Lung (tissue), 12 donors: ENCODE data around the gene KRT3. TPM values are rescaled to one million over a fixed set of nuclear protein-coding genes. Genes with fewer than 3 reads are reported as not detected.

Experiments used
- ATAC-seq: fragments of 200-7000 bp; cut with Tn5 transposase; one replicate; pipeline ENCODE4 v1.9.1; 2020; ENCODE audit warnings: moderate number of reproducible peaks; ENCODE audit not compliant: insufficient read depth, low FRiP score
- DNase-seq, 3 donors: peaks; one replicate each; pipeline ENCODE4 v3.0.0-alpha.2; 2013 to 2017
- H3K27ac ChIP-seq, 2 donors: one replicate each; pipeline ENCODE4 v1.5.1; 2013; ENCODE audit warnings: mild to moderate bottlenecking in 2 of 2, moderate library complexity in 2 of 2, control low read depth in 1 of 2, inconsistent platforms in 1 of 2, low read depth in 1 of 2, low read length in 1 of 2
- H3K27me3 ChIP-seq, 3 donors: one replicate each; pipeline ENCODE4 v1.5.1; 2013; ENCODE audit warnings: low read length in 2 of 3; ENCODE audit not compliant: control insufficient read depth in 3 of 3, insufficient read depth in 3 of 3
- H3K36me3 ChIP-seq, 4 donors: one replicate each; pipeline ENCODE4 v1.5.1; 2013; ENCODE audit warnings: low read length in 4 of 4, mild to moderate bottlenecking in 1 of 4, moderate library complexity in 1 of 4; ENCODE audit not compliant: control insufficient read depth in 4 of 4, insufficient read depth in 4 of 4
- H3K4me1 ChIP-seq, 5 donors: one replicate each; pipeline ENCODE4 v1.5.1; 2013; ENCODE audit warnings: low read length in 5 of 5, mild to moderate bottlenecking in 2 of 5, moderate library complexity in 1 of 5; ENCODE audit not compliant: control insufficient read depth in 5 of 5, insufficient read depth in 5 of 5
- H3K4me3 ChIP-seq: one replicate; pipeline ENCODE4 v1.5.1; 2013; ENCODE audit warnings: mild to moderate bottlenecking, control low read depth, moderate library complexity
- H3K9ac ChIP-seq, 2 donors: one replicate each; pipeline ENCODE4 v1.5.1; 2013; ENCODE audit warnings: low read length in 2 of 2, control low read depth in 1 of 2; ENCODE audit not compliant: insufficient read depth in 1 of 2
- H3K9me3 ChIP-seq, 4 donors: one replicate each; pipeline ENCODE4 v1.5.1; 2013; ENCODE audit warnings: low read length in 3 of 4, mild to moderate bottlenecking in 1 of 4, moderate library complexity in 1 of 4; ENCODE audit not compliant: control insufficient read depth in 4 of 4, insufficient read depth in 3 of 4
- CTCF ChIP-seq: IDR thresholded peaks from 2 replicates; pipeline ENCODE4 v1.5.1; 2012; ENCODE audit warnings: mild to moderate bottlenecking; ENCODE audit errors: control extremely low read depth, extremely low read depth
- WGBS, 2 donors: extraction: QIAGEN DNeasy Blood & Tissue Kit; methylation state at CpG; one replicate each; pipeline ENCODE4 v1.1.7; 2013; 5-methylcytosine and 5-hydroxymethylcytosine counted together
- polyA plus RNA-seq, 2 donors: library from polyadenylated mRNA; stranded (reverse); fragments of 200-250 nt; gene quantifications; one replicate each; pipeline ENCODE4 v1.2.1, GENCODE V29; 2013
- total RNA-seq, 2 donors: library from RNA; depleted of rRNA in 1 of 2; stranded (reverse); fragments of >200 nt in 1 of 2; gene quantifications; one replicate each; pipeline ENCODE4 v1.2.1, GENCODE V29; 2014 to 2021
- donor health status: control.
- donor health status: control.
- donor health status: Bipolar disorder and iron deficiency.
- donor health status: healthy.
- donor health status: DM: yes; HTN: yes; CAD: no.

Gene KRT3
- total and polyA plus RNA-seq, 4 donors, result not detected

DNA sequence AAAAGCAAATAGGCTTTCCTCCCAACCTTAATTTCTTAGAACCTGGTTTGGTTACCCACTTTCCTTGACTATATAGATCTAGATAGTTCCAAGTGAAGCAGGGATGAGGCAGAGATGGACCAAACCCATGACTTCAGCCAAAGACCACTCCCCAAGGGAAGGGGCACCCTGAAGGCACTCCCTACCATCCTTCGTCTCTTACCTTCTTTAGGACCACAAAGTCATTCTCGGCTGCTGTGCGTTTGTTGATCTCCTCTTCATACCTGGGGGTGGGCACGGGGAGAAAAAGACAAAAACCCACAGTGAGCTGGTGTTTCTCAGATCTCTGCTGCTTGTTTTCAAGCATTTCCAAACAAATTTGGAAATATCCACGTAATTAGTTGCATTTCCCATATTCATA lies 14.6 kb upstream of the KRT3 start:
- Histone ChIP-seq H3K27me3 (peaks cover 0 to 36% (median 2%) of the 10 kb centered on the region in 3 donors), H3K27ac (no peak overlapping the region), H3K9ac (no peak overlapping the region), H3K4me3 (no peak overlapping the region), H3K4me1 (peaks cover 0 to 15% (median 3%) of the 10 kb centered on the region in 5 donors), H3K36me3 (no peaks in the 10 kb centered on the region), H3K9me3 (peaks cover 0 to 3% (median 0%) of the 10 kb centered on the region in 4 donors)
- TF ChIP-seq CTCF, result no peak
- DNase-seq (no peak), ATAC-seq (no peak)
- 72 to 88% methylated on average over 5 of the region's 5 CpGs for WGBS, 2 donors

GRCh38 chr12:52809166-52809565 lies 13.2 kb upstream of the KRT3 start:
- no peak for TF ChIP-seq CTCF
- no peak for DNase-seq
- whole genome bisulfite sequencing, 2 donors, result 81 to 89% methylated on average over 7 of the region's 7 CpGs
- Histone ChIP-seq H3K9me3 (peaks cover 0 to 3% (median 0%) of the 10 kb centered on the region in 4 donors), H3K4me1 (peaks cover 0 to 7% (median 3%) of the 10 kb centered on the region in 5 donors), H3K27me3 (peaks cover 0 to 36% (median 2%) of the 10 kb centered on the region in 3 donors), H3K27ac (no peak overlapping the region), H3K4me3 (no peak overlapping the region), H3K9ac (no peak overlapping the region), H3K36me3 (no peaks in the 10 kb centered on the region)
- no peak for ATAC-seq

- no peak for ATAC-seq
- 92 to 93% methylated on average over 8 of the region's 8 CpGs for WGBS, 2 donors
- H3K36me3 ChIP-seq, result no peaks in the 10 kb centered on the region
These were observed 12.8 kb upstream of the KRT3 start for GRCh38 chr12:52808573-52809160.

More at GRCh38 chr12:52808573-52809160, 12.8 kb upstream of the KRT3 start:
- Histone ChIP-seq H3K9ac (no peak overlapping the region), H3K27me3 (peaks cover 0 to 36% (median 2%) of the 10 kb centered on the region in 3 donors), H3K9me3 (peaks cover 0 to 3% (median 0%) of the 10 kb centered on the region in 4 donors), H3K4me1 (peaks cover 0 to 2% (median under 1%) of the 10 kb centered on the region in 5 donors), H3K27ac (no peak overlapping the region), H3K4me3 (no peak overlapping the region)
- TF ChIP-seq CTCF, result no peak
- no peak for DNase-seq
